AG08395 (cell line): ENCODE data around the gene SGMS2.

Experiments
- DNase-seq: peaks from one replicate; pipeline ENCODE4 v3.0.0; 2012; ENCODE audit warnings: mixed read lengths, low spot score

The SGMS2 gene

GRCh38 chr4:107828315-107829090, 3.8 kb downstream of the SGMS2 start:
- no peak for DNase-seq

- no peak for DNase-seq
These were observed 6.4 kb downstream of the SGMS2 start for GRCh38 chr4:107831140-107831539.

GRCh38 chr4:107832275-107832807, 7.6 kb downstream of the SGMS2 start:
- DNase-seq = no peak

- no peak for DNase-seq
These were observed 9.6 kb downstream of the SGMS2 start for GRCh38 chr4:107834241-107834794.

- peak; percentile 11 for DNase-seq
These were observed 10.7 kb downstream of the SGMS2 start for GRCh38 chr4:107835406-107835805.

- no peak for DNase-seq
These were observed 12.6 kb downstream of the SGMS2 start for GRCh38 chr4:107837317-107837716.

GRCh38 chr4:107837776-107838618, 13.3 kb downstream of the SGMS2 start:
- peak; percentile 24 for DNase-seq

- DNase-seq = peak; percentile 20
These were observed 14.3 kb downstream of the SGMS2 start for GRCh38 chr4:107838861-107839565.

GRCh38 chr4:107843391-107843790, 18.7 kb downstream of the SGMS2 start:
- DNase-seq = no peak

- no peak for DNase-seq
These were observed 20.9 kb downstream of the SGMS2 start for GRCh38 chr4:107845681-107846080.

GRCh38 chr4:107850438-107850837, 25.7 kb downstream of the SGMS2 start:
- no peak for DNase-seq

GRCh38 chr4:107853444-107854355, 29.0 kb downstream of the SGMS2 start:
- DNase-seq = peak; percentile 13

GRCh38 chr4:107854356-107855022, 29.8 kb downstream of the SGMS2 start:
- peak; percentile 45 for DNase-seq

GRCh38 chr4:107855723-107856122, 31.0 kb downstream of the SGMS2 start:
- no peak for DNase-seq

- DNase-seq = no peak
These were observed 32.2 kb downstream of the SGMS2 start for GRCh38 chr4:107856901-107857300.

- DNase-seq = no peak
These were observed 33.0 kb downstream of the SGMS2 start for GRCh38 chr4:107857741-107858140.

- DNase-seq = no peak
These were observed 33.5 kb downstream of the SGMS2 start for GRCh38 chr4:107858158-107858742.

- peak; percentile 11 for DNase-seq
These were observed 37.9 kb downstream of the SGMS2 start for GRCh38 chr4:107862658-107863057.

- DNase-seq = no peak
These were observed 38.7 kb downstream of the SGMS2 start for GRCh38 chr4:107863416-107863815.

GRCh38 chr4:107863850-107864371, 39.2 kb downstream of the SGMS2 start:
- DNase-seq = peak; percentile 10
